ENCODE measurements around the gene PKN1.

DNA sequence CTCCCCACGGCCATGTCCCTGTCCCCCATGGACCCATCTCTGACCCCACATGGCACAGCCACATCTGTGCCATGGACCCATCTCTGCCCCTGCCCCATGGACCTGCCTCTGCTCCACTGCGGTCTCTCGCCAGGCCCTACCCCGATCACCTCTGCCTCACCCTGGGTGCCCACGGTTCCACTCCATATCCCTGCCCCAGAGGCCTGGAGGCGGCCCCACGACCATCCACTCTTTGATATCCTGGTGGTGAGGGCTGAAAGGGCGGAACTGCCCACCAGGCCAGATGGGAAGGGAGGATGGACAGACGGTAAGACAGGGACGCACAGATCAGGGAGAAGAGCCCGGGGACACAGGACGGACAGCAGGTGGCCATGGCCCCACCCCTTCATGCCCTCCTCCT lies 41.7 kb downstream of the PKN1 start:
- no peak for TF ChIP-seq BACH2 (CRISPR knock-in tag; IDR thresholded peaks at IDR 0.05; ENCODE audit: borderline replicate concordance)
- TF ChIP-seq, protein P1, sequence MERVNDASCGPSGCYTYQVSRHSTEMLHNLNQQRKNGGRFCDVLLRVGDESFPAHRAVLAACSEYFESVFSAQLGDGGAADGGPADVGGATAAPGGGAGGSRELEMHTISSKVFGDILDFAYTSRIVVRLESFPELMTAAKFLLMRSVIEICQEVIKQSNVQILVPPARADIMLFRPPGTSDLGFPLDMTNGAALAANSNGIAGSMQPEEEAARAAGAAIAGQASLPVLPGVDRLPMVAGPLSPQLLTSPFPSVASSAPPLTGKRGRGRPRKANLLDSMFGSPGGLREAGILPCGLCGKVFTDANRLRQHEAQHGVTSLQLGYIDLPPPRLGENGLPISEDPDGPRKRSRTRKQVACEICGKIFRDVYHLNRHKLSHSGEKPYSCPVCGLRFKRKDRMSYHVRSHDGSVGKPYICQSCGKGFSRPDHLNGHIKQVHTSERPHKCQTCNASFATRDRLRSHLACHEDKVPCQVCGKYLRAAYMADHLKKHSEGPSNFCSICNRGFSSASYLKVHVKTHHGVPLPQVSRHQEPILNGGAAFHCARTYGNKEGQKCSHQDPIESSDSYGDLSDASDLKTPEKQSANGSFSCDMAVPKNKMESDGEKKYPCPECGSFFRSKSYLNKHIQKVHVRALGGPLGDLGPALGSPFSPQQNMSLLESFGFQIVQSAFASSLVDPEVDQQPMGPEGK (CRISPR knock-in tag; IDR thresholded peaks at IDR 0.05; ENCODE audit: borderline replicate concordance), result no peak
- no peak for TF ChIP-seq ZNF565 (CRISPR knock-in tag; conservative IDR thresholded peaks at IDR 0.05; ENCODE audit: low read depth)
